ENCODE measurements around the gene MLIP.
"Not testable (repeated sequence)": the region's sequence is repeated elsewhere in the genome, so short reads cannot be mapped to it uniquely, and the experiment has no call there.

The MLIP gene, protein sequence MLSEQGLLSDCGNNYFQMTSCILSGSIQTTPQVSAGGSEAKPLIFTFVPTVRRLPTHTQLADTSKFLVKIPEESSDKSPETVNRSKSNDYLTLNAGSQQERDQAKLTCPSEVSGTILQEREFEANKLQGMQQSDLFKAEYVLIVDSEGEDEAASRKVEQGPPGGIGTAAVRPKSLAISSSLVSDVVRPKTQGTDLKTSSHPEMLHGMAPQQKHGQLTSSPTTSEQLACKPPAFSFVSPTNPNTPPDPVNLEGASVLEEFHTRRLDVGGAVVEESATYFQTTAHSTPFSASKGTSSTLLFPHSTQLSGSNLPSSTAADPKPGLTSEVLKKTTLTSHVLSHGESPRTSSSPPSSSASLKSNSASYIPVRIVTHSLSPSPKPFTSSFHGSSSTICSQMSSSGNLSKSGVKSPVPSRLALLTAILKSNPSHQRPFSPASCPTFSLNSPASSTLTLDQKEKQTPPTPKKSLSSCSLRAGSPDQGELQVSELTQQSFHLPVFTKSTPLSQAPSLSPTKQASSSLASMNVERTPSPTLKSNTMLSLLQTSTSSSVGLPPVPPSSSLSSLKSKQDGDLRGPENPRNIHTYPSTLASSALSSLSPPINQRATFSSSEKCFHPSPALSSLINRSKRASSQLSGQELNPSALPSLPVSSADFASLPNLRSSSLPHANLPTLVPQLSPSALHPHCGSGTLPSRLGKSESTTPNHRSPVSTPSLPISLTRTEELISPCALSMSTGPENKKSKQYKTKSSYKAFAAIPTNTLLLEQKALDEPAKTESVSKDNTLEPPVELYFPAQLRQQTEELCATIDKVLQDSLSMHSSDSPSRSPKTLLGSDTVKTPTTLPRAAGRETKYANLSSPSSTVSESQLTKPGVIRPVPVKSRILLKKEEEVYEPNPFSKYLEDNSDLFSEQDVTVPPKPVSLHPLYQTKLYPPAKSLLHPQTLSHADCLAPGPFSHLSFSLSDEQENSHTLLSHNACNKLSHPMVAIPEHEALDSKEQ

GRCh38 chr6:54111341-54112045 is at the start of gene MLIP:
MLIP (plus strand) TSS chr6:54111443; CDS start chr6:54111480, 37 bp downstream.
- intact Hi-C loops (cut with DNase I): no loop called here
- no peak for DNase-seq

- DNase-seq: no peak
- intact Hi-C loops (cut with DNase I): no loop called here
These were observed 48.1 kb upstream of the MLIP start for GRCh38 chr6:54063228-54063539.

DNA sequence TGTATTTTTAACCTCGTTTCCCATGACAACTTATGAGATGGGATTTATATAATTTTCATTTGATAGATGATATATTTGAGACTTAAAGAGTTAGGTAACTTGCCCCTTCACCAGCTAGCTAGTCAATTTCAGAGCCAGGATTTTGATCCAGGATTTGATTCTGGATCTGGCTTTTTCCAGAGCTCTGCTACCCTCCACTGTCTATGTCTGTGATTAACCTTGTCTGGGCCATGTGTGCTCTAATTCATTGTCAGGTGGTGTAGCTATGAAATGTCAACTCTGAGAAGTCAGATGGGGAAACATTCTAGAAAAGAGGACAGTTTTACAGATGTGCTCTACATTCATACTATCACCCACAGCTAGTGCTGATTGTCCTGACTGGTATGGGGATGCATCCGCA is 42.5 kb upstream of the MLIP start:
- intact Hi-C loops (cut with DNase I): no loop called here
- no peak for DNase-seq

GRCh38 chr6:54070025-54070424 is 41.2 kb upstream of the MLIP start:
- intact Hi-C loops (cut with DNase I): no loop called here
- no peak for DNase-seq

GRCh38 chr6:54071821-54072340 is 39.4 kb upstream of the MLIP start:
- DNase-seq: no peak
- intact Hi-C loops (cut with DNase I): no loop called here

- intact Hi-C loops (cut with DNase I): no loop called here
- no peak for DNase-seq
These were observed 38.5 kb upstream of the MLIP start for GRCh38 chr6:54072635-54073313.

- intact Hi-C loops (cut with DNase I): no loop called here
- no peak for DNase-seq
These were observed 37.8 kb upstream of the MLIP start for GRCh38 chr6:54073487-54073886.

- DNase-seq: no peak
- intact Hi-C loops (cut with DNase I): no loop called here
These were observed 37.1 kb upstream of the MLIP start for GRCh38 chr6:54074109-54074508.

GRCh38 chr6:54074578-54075195 is 36.6 kb upstream of the MLIP start:
- no peak for DNase-seq
- intact Hi-C loops (cut with DNase I): no loop called here

DNA sequence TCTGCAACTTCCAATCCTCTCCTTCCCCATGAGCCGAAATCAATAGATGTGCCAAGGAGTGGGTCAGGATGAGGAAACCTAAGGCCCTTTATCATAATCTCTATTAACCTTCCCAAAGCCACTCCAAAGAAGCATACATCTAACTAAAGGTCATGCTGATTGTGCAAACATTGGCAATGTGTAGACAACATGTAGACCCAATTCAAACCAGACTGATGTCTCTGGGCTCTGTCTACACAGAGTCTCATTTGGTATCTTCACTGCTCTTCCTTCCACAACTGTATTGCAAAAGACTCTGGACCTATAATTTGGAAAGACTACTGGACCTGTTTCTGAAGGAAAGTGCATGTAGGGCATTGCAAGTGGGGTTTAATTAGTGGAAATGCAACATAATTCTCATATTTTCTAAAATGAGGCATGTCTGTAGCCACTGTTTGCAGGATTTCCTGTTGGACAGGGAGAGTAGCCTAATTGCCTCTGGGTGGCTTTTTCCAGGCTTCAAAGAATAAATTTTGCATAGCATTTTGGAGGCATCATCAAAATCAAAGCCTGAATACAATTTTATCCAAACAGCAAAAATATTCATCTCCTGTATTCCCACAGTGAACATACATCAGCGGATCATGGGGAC is 35.0 kb upstream of the MLIP start:
- intact Hi-C loops (cut with DNase I): no loop called here
- no peak for DNase-seq

DNA sequence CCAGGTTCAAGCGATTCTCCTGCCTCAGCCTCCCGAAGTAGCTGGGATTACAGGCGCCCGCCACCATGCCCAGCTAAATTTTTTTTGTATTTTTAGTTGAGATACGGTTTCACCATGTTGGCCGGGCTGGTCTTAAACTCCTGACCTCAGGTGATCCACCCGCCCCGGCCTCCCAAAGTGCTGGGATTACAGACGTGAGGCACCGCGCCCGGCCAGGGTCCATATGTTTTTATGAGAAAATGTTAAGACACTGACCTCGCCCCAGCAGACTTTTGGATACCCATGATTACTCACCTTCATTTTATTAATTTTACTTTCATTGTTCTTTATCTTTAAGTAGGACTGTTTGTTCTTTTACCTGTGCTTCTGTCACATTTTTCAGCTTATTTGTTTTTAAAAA is 29.7 kb upstream of the MLIP start:
- intact Hi-C loops (cut with DNase I); DNase-seq: not testable (repeated sequence)

- intact Hi-C loops (cut with DNase I): no loop called here
- DNase-seq: no peak
These were observed 28.0 kb upstream of the MLIP start for GRCh38 chr6:54083287-54083686.

DNA sequence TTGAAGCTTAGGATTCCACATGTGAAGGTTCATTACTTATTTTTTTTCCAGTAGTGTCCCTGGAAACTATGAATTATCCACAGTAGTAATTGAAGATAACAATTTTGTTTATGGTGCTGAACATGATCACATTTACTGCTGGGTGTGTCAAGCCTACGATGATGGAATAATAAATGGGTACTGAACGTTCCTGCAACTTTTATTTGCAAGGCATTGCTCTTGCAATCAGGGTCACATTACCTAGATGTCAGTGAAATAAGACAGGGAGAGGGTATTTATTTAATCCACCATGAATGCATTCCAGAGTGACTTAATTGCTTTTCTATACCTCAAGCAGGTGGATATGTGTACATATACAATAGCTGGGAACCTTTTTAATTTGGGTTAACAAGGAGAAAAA is 27.0 kb upstream of the MLIP start:
- intact Hi-C loops (cut with DNase I): no loop called here
- DNase-seq: no peak

DNA sequence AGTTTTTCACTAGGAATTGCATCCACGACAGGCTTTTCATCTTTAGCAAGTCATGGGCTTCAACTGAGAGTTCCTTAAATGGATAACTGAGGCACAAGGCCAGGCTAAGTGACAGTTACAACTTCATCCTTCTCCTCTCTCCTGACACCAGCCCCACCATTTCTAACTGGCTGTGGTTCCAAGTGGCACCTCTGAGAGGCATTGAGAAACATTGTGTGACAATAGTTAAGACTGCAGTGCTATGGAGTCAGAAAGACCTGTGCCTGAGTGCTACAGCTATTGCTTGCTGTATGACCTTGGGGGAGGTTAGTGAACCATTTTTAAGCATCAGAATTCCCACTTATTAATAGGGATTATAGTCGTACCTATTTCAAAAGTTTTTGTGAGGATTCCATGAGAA is 26.2 kb upstream of the MLIP start:
- intact Hi-C loops (cut with DNase I): no loop called here
- DNase-seq: no peak

DNA sequence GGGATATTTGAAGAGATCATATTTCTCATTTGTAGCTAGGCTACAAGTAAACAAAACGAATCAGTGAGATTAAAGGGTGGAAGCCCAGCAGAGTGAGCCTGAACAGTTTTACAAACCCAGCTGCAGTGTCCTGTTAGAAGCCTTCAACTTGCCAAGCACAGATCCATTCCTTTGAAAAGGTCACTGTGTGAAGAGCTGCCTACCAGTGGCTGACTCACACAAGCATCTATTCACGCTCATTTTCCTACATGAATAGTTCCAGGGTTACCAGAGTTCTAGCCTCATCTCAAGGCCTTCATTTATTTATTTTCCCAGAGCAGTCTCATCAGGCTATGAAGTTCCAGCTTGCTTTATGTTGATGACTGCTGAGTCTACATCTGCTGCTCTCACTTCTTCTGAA is 25.7 kb upstream of the MLIP start:
- intact Hi-C loops (cut with DNase I): no loop called here
- DNase-seq: no peak

GRCh38 chr6:54086439-54086838 is 24.8 kb upstream of the MLIP start:
- DNase-seq: no peak
- intact Hi-C loops (cut with DNase I): no loop called here

- DNase-seq: no peak
- intact Hi-C loops (cut with DNase I): no loop called here
These were observed 23.5 kb upstream of the MLIP start for GRCh38 chr6:54087721-54088120.

GRCh38 chr6:54093326-54093948 is 17.8 kb upstream of the MLIP start:
- no peak for DNase-seq
- intact Hi-C loops (cut with DNase I): no loop called here

DNA sequence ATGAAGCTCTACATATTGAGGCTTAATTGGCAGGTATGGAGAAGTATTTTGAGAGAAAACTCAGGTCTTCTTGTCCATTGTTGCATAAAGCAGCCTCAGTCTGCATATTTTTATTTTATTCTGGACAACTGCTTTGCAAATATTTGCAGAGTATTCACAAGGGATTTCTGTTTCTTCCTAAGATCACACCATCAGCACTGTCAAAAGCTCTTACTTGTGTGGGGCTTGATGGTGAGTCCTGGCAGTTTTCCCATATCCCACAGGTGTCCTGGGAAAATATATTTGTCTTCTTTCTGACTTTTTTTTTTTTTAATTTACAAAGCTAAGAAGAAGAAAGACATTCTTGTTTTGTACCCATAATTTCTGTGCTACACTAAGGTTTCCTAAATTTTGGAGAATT is 16.9 kb upstream of the MLIP start:
- intact Hi-C loops (cut with DNase I): no loop called here

More for the DNA sequence above, 16.9 kb upstream of the MLIP start:
- DNase-seq: no peak

Data from posterior cingulate gyrus (tissue), 11 donors.